H1 (cell line): ENCODE measurements around the gene RIPK4. TPM values are rescaled to one million over a fixed set of nuclear protein-coding genes. Genes with fewer than 3 reads are reported as not detected.

Experiments
- BACH1 ChIP-seq: IDR thresholded peaks from 2 replicates; pipeline ENCODE4 v1.6.1; 2012; ENCODE audit warnings: low read length, improper control_type of control experiment
- BCL11A ChIP-seq, 2 experiments: IDR thresholded peaks; one replicate each; pipeline ENCODE4 v1.6.1; 2011; ENCODE audit warnings: low read depth in 2 of 2, low read length in 2 of 2, mild to moderate bottlenecking in 2 of 2
- EP300 ChIP-seq, 2 experiments: IDR thresholded peaks; 1 replicate in 1 of 2; 2 replicates in 1 of 2; pipeline ENCODE4 v1.6.1; 2011 to 2012; ENCODE audit warnings: low read depth in 2 of 2, low read length in 2 of 2, mild to moderate bottlenecking in 2 of 2, borderline replicate concordance in 1 of 2, inconsistent platforms in 1 of 2, moderate library complexity in 1 of 2
- EZH2 ChIP-seq: fragments of 200-600 bp; sonication (generic); IDR thresholded peaks from 2 replicates; pipeline ENCODE4 v1.7.1; 2012; ENCODE audit warnings: low read depth, mild to moderate bottlenecking, moderate library complexity, low read length, inconsistent platforms; ENCODE audit not compliant: severe bottlenecking
- FOSL1 ChIP-seq: IDR thresholded peaks from 2 replicates; pipeline ENCODE4 v1.6.1; 2011; ENCODE audit warnings: mild to moderate bottlenecking, low read depth, low read length, moderate library complexity; ENCODE audit not compliant: insufficient read depth
- JUN ChIP-seq: IDR thresholded peaks from 2 replicates; pipeline ENCODE4 v1.6.1; 2011; ENCODE audit warnings: low read depth, mild to moderate bottlenecking, improper control_type of control experiment, low read length
- JUND ChIP-seq: IDR thresholded peaks from 2 replicates; pipeline ENCODE4 v1.6.1; 2011; ENCODE audit warnings: mild to moderate bottlenecking, improper control_type of control experiment, low read length
- SRF ChIP-seq: IDR thresholded peaks from 2 replicates; pipeline ENCODE4 v1.6.1; 2011; ENCODE audit warnings: mild to moderate bottlenecking, low read depth, low read length, moderate library complexity
- TBP ChIP-seq: IDR thresholded peaks from 2 replicates; pipeline ENCODE4 v1.6.1; 2011; ENCODE audit warnings: low read depth, low read length, improper control_type of control experiment
- TEAD4 ChIP-seq: IDR thresholded peaks from 2 replicates; pipeline ENCODE4 v1.6.1; 2012; ENCODE audit warnings: low read depth, low read length, inconsistent platforms, mixed read lengths
- polyA plus RNA-seq, 7 experiments: library from polyadenylated mRNA; depleted of rRNA in 3 of 7; stranded (reverse) in 5 of 7; unstranded in 2 of 7; fragments of >200 nt in 5 of 7; fragments of 200-250 nt in 2 of 7; gene quantifications; 1 replicate in 5 of 7; 2 replicates in 1 of 7; 4 replicates in 1 of 7; pipeline versions ENCODE4 v1.2.1 to v1.2.3, GENCODE V29; 2011 to 2013; ENCODE audit warnings: missing spikeins in 2 of 7, mixed read lengths in 2 of 7
- total RNA-seq: library from RNA; stranded (reverse); fragmentation: NEBNext Ultra II Directional; extraction: Animal tissue kit (Norgen Biotek cat#: 25700); gene quantifications from 2 replicates; pipeline ENCODE4 v1.2.1, GENCODE V29; 2021
- TF ChIP-seq, protein P1 (sequence below): IDR thresholded peaks from 2 replicates; pipeline ENCODE4 v1.6.1; 2012; ENCODE audit warnings: low read length, inconsistent platforms

Gene RIPK4
- total and polyA plus RNA-seq, 2 of the 8 experiments (the other 6 are each of a cell fraction or from before 2014, with no cell fraction given), result 2.7 to 5.6 TPM

GRCh38 chr21:41706678-41707077, 60.2 kb downstream of the RIPK4 start (continued):
- no peak for TF ChIP-seq FOSL1
- no peak for TF ChIP-seq JUN
- TF ChIP-seq TEAD4, result no peak
- TF ChIP-seq SRF, result no peak
- no peak for TF ChIP-seq EZH2
- TF ChIP-seq, protein P1, sequence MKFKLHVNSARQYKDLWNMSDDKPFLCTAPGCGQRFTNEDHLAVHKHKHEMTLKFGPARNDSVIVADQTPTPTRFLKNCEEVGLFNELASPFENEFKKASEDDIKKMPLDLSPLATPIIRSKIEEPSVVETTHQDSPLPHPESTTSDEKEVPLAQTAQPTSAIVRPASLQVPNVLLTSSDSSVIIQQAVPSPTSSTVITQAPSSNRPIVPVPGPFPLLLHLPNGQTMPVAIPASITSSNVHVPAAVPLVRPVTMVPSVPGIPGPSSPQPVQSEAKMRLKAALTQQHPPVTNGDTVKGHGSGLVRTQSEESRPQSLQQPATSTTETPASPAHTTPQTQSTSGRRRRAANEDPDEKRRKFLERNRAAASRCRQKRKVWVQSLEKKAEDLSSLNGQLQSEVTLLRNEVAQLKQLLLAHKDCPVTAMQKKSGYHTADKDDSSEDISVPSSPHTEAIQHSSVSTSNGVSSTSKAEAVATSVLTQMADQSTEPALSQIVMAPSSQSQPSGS, result no peak
- no peak for TF ChIP-seq TBP
- no peak for TF ChIP-seq BACH1
- TF ChIP-seq BCL11A (IDR thresholded peaks at IDR 0.05; ENCODE audit: low read depth in 2 of 2, low read length in 2 of 2), result no peak
- no peak for TF ChIP-seq JUND
- no peak for TF ChIP-seq EP300 (IDR thresholded peaks at IDR 0.05; ENCODE audit: borderline replicate concordance in 1 of 2, low read depth in 2 of 2, low read length in 2 of 2)
- TF ChIP-seq, all 59 proteins: peak for 0
